Ishikawa (cell line): ENCODE results near the gene SULT1B1.

Source experiments
- EGR1 ChIP-seq: IDR thresholded peaks from 2 replicates; pipeline ENCODE4 v1.6.1; 2012
- EP300 ChIP-seq: IDR thresholded peaks from 2 replicates; pipeline ENCODE4 v1.6.1; 2012; ENCODE audit warnings: borderline replicate concordance
- FOXM1 ChIP-seq: IDR thresholded peaks from 2 replicates; pipeline ENCODE4 v1.6.1; 2012; ENCODE audit warnings: low read depth, borderline replicate concordance
- RAD21 ChIP-seq: IDR thresholded peaks from 2 replicates; pipeline ENCODE4 v1.6.1; 2012; ENCODE audit warnings: low read depth
- REST ChIP-seq: IDR thresholded peaks from 2 replicates; pipeline ENCODE4 v1.6.1; 2012; ENCODE audit warnings: low read depth, mild to moderate bottlenecking
- TAF1 ChIP-seq: IDR thresholded peaks from 2 replicates; pipeline ENCODE4 v1.6.1; 2012; ENCODE audit warnings: low read depth, mild to moderate bottlenecking
- TF ChIP-seq, protein P1 (sequence below): IDR thresholded peaks from 2 replicates; pipeline ENCODE4 v1.6.1; 2012

GRCh38 chr4:69782651-69783310 lies 22.4 kb upstream of the SULT1B1 start:
- TF ChIP-seq, protein P1, sequence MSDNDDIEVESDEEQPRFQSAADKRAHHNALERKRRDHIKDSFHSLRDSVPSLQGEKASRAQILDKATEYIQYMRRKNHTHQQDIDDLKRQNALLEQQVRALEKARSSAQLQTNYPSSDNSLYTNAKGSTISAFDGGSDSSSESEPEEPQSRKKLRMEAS = no peak
- no peak for TF ChIP-seq TAF1
- no peak for TF ChIP-seq EGR1
- no peak for TF ChIP-seq RAD21
- TF ChIP-seq FOXM1 = no peak
- TF ChIP-seq EP300 = no peak
- no peak for TF ChIP-seq REST
